ENCODE measurements around the gene UGT1A8.

The UGT1A8 gene

DNA sequence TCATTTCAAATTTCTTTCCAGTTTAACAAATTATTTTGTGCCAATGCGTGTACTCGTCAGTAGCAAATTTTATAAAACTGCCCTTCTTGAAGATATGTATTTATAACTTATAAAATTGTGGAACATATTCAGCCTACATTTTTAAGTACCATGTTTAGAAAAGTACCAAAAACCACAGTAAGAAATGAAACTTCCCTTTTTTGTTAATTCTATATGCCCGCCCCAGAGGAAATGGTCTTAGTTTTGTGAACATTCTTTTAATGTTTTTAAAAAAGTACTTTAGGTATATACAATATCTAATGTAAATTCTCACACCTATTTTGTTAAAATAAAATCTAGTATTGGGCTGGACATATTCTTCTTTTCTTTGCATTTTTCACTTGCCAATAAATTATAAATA, 55.5 kb downstream of the UGT1A8 start:
- Histone ChIP-seq H3K4me1 (ENCODE audit: insufficient read depth, low read length) (no peaks in the 10 kb centered on the region), H3K9me3 (ENCODE audit: low read length) (no peaks in the 10 kb centered on the region), H3K27ac (ENCODE audit: low read depth, low read length) (no peak overlapping the region), H3K4me3 (ENCODE audit: low read depth in 1 of 2, low read length in 2 of 2) (no peak overlapping the region), H3K36me3 (ENCODE audit: insufficient read depth, low read length) (no peaks in the 10 kb centered on the region), H3K27me3 (ENCODE audit: control insufficient read depth in 1 of 2, insufficient read depth in 2 of 2, low read length in 2 of 2) (no peaks in the 10 kb centered on the region), H3K9ac (ENCODE audit: low read length) (no peak overlapping the region)

DNA sequence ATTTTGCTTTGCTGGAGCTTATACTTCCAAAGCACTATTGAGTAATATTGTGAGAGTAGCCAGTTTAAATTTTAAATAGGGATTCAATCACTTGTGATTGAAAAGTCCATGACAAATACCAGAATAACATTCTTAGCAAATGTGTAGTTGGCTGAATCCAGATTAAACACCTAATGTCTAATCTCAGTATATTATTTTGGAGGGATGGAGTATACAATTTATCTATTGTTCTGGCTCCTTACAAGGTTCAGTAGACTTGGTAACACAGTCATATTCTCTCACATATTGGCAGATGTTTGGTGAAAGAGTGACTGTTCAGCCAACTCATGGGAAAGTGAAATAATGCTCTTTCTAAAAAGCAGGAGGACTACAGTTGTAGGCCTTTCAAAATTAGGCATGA, 56.5 kb downstream of the UGT1A8 start:
- no peaks in the 10 kb centered on the region for H3K9me3 ChIP-seq (ENCODE audit: low read length)
- H3K27me3 ChIP-seq (ENCODE audit: control insufficient read depth in 1 of 2, insufficient read depth in 2 of 2, low read length in 2 of 2) = no peaks in the 10 kb centered on the region
- no peak overlapping the region for H3K4me3 ChIP-seq (ENCODE audit: low read depth in 1 of 2, low read length in 2 of 2)
- H3K36me3 ChIP-seq (ENCODE audit: insufficient read depth, low read length) = no peaks in the 10 kb centered on the region
- H3K27ac ChIP-seq (ENCODE audit: low read depth, low read length) = no peak overlapping the region
- no peak overlapping the region for H3K9ac ChIP-seq (ENCODE audit: low read length)
- no peaks in the 10 kb centered on the region for H3K4me1 ChIP-seq (ENCODE audit: insufficient read depth, low read length)

DNA sequence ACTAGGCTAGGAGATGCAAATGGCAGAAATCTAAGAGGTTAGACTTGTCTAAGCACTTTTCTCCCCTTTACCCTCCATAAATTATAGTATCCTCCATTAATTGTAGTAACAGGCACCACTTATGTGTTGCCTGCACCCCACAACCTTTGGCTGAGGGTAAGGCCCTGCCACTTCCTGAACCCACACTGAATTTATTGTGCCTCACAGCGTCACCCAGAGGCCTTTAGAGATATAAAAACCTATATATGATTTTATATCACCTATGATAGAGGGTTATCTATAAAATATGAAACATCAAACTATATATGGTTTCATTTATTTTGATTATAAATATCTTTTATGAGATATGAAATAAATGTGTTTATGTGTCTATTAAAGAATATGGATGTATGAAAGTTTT, 56.9 kb downstream of the UGT1A8 start:
- H3K4me1 ChIP-seq (ENCODE audit: insufficient read depth, low read length) = no peaks in the 10 kb centered on the region
- no peaks in the 10 kb centered on the region for H3K36me3 ChIP-seq (ENCODE audit: insufficient read depth, low read length)
- H3K9me3 ChIP-seq (ENCODE audit: low read length) = no peaks in the 10 kb centered on the region
- no peak overlapping the region for H3K9ac ChIP-seq (ENCODE audit: low read length)
- H3K27me3 ChIP-seq (ENCODE audit: control insufficient read depth in 1 of 2, insufficient read depth in 2 of 2, low read length in 2 of 2) = no peaks in the 10 kb centered on the region
- H3K4me3 ChIP-seq (ENCODE audit: low read depth in 1 of 2, low read length in 2 of 2) = no peak overlapping the region
- no peak overlapping the region for H3K27ac ChIP-seq (ENCODE audit: low read depth, low read length)

DNA sequence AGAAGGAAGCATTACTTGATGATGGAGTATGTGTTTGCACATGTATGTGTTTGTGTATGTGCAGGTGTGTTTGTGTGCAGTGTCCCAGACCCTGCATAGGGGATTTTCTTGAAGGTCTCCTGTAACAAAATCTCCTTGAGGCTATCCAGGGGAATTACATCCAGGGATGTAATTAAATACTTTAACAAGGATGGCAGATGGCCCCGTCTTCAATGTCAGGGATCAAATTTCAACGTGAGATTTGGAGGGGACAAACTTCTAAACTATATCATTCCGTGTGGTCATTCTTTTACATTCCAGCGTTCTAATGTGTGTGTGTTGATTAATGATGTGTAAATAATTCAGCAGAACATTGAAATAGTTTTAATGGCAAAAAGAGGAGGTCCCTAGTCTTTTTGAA, 57.6 kb downstream of the UGT1A8 start:
- no peak overlapping the region for H3K27ac ChIP-seq (ENCODE audit: low read depth, low read length)

GRCh38 chr2:233676046-233676445, 58.6 kb downstream of the UGT1A8 start:
- no peak overlapping the region for H3K4me3 ChIP-seq (ENCODE audit: low read depth in 1 of 2, low read length in 2 of 2)

More for the DNA sequence above, 57.6 kb downstream of the UGT1A8 start:
- H3K4me3 ChIP-seq (ENCODE audit: low read depth in 1 of 2, low read length in 2 of 2) = no peak overlapping the region
- no peaks in the 10 kb centered on the region for H3K9me3 ChIP-seq (ENCODE audit: low read length)
- no peak overlapping the region for H3K9ac ChIP-seq (ENCODE audit: low read length)
- no peaks in the 10 kb centered on the region for H3K36me3 ChIP-seq (ENCODE audit: insufficient read depth, low read length)
- H3K4me1 ChIP-seq (ENCODE audit: insufficient read depth, low read length) = no peaks in the 10 kb centered on the region
- H3K27me3 ChIP-seq (ENCODE audit: control insufficient read depth in 1 of 2, insufficient read depth in 2 of 2, low read length in 2 of 2) = no peaks in the 10 kb centered on the region

GRCh38 chr2:233679196-233679595, 61.8 kb downstream of the UGT1A8 start:
- Histone ChIP-seq H3K9ac (ENCODE audit: low read length) (no peak overlapping the region), H3K4me1 (ENCODE audit: insufficient read depth, low read length) (no peaks in the 10 kb centered on the region), H3K9me3 (ENCODE audit: low read length) (no peaks in the 10 kb centered on the region), H3K27me3 (ENCODE audit: control insufficient read depth in 1 of 2, insufficient read depth in 2 of 2, low read length in 2 of 2) (no peaks in the 10 kb centered on the region), H3K4me3 (ENCODE audit: low read depth in 1 of 2, low read length in 2 of 2) (no peak overlapping the region), H3K27ac (ENCODE audit: low read depth, low read length) (no peak overlapping the region), H3K36me3 (ENCODE audit: insufficient read depth, low read length) (no peaks in the 10 kb centered on the region)

More at GRCh38 chr2:233676046-233676445, 58.6 kb downstream of the UGT1A8 start:
- H3K9ac ChIP-seq (ENCODE audit: low read length) = no peak overlapping the region
- no peaks in the 10 kb centered on the region for H3K36me3 ChIP-seq (ENCODE audit: insufficient read depth, low read length)
- no peaks in the 10 kb centered on the region for H3K4me1 ChIP-seq (ENCODE audit: insufficient read depth, low read length)
- H3K27ac ChIP-seq (ENCODE audit: low read depth, low read length) = no peak overlapping the region
- no peaks in the 10 kb centered on the region for H3K9me3 ChIP-seq (ENCODE audit: low read length)
- no peaks in the 10 kb centered on the region for H3K27me3 ChIP-seq (ENCODE audit: control insufficient read depth in 1 of 2, insufficient read depth in 2 of 2, low read length in 2 of 2)

DNA sequence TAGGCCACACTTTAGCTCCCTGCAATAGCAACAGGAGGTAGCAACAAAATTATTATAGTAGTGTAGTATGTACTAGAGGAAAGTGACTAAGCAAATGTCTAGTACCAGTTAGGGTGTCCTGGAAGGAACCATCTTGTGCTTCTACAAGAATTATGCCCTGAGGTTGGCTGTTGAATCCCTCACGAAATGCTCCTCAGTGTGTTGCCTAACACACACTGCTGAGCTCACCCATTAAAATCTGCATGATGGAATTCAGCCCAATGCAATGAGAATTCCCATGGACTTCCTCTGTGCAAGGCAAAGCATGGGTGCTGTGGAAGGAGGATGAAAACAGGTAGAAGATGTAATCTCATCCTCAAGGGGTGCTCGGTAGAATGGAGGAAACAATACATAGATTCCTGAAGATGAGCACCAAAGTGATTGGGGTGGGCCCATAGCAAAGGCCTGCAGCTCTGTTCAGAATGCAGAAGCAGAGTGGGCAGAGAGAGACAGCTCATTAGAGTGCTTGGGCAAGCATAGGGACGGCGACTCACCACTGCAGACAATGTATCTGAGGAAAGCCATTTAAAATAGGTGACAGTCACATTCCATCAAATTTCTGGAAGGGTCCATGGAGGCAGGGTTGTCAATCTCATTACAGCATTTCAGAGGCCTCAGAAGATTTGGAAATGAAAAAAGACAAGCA, 63.1 kb downstream of the UGT1A8 start:
- Histone ChIP-seq H3K4me3 (ENCODE audit: low read depth in 1 of 2, low read length in 2 of 2) (no peak overlapping the region), H3K4me1 (ENCODE audit: insufficient read depth, low read length) (no peaks in the 10 kb centered on the region), H3K27me3 (ENCODE audit: control insufficient read depth in 1 of 2, insufficient read depth in 2 of 2, low read length in 2 of 2) (no peaks in the 10 kb centered on the region), H3K9me3 (ENCODE audit: low read length) (no peaks in the 10 kb centered on the region), H3K36me3 (ENCODE audit: insufficient read depth, low read length) (no peaks in the 10 kb centered on the region), H3K27ac (ENCODE audit: low read depth, low read length) (no peak overlapping the region), H3K9ac (ENCODE audit: low read length) (no peak overlapping the region)

GRCh38 chr2:233681521-233682099, 64.2 kb downstream of the UGT1A8 start, which contains the start of gene UGT1A7:
TSS of gene UGT1A7 (plus strand) at chr2:233681901. CDS start at chr2:233681938, 37 bp downstream.
- no peaks in the 10 kb centered on the region for H3K36me3 ChIP-seq (ENCODE audit: insufficient read depth, low read length)
- no peaks in the 10 kb centered on the region for H3K9me3 ChIP-seq (ENCODE audit: low read length)
- H3K27ac ChIP-seq (ENCODE audit: low read depth, low read length) = no peak within 1 kb of the TSS
- no peaks in the 10 kb centered on the region for H3K4me1 ChIP-seq (ENCODE audit: insufficient read depth, low read length)
- no peak within 1 kb of the TSS for H3K4me3 ChIP-seq (ENCODE audit: low read depth in 1 of 2, low read length in 2 of 2)
- H3K27me3 ChIP-seq (ENCODE audit: control insufficient read depth in 1 of 2, insufficient read depth in 2 of 2, low read length in 2 of 2) = no peaks in the 10 kb centered on the region
- no peak within 1 kb of the TSS for H3K9ac ChIP-seq (ENCODE audit: low read length)

DNA sequence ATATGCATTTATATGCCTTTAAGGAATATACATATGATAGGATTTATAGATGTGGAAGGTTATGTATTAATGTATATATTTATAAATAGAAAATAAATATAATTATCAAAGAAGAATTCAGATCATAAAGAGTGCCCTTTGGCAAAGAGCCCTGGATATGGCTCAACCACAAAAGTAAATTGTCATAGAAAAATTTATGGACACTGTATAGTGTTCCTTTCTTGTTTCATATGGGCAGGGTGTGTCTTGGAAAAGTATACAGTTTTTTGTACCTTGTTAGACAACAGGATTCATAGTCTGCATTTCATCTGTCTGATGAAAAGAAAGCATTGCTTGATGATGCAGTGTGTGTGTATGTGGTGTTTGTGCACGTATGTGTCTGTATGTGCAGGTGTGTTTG, 67.2 kb downstream of the UGT1A8 start:
- no peaks in the 10 kb centered on the region for H3K9me3 ChIP-seq (ENCODE audit: low read length)
- no peaks in the 10 kb centered on the region for H3K4me1 ChIP-seq (ENCODE audit: insufficient read depth, low read length)
- H3K36me3 ChIP-seq (ENCODE audit: insufficient read depth, low read length) = no peaks in the 10 kb centered on the region
- H3K27me3 ChIP-seq (ENCODE audit: control insufficient read depth in 1 of 2, insufficient read depth in 2 of 2, low read length in 2 of 2) = no peaks in the 10 kb centered on the region
- no peak overlapping the region for H3K9ac ChIP-seq (ENCODE audit: low read length)
- H3K27ac ChIP-seq (ENCODE audit: low read depth, low read length) = no peak overlapping the region
- no peak overlapping the region for H3K4me3 ChIP-seq (ENCODE audit: low read depth in 1 of 2, low read length in 2 of 2)

GRCh38 chr2:233686928-233687327, 69.5 kb downstream of the UGT1A8 start:
- no peaks in the 10 kb centered on the region for H3K27me3 ChIP-seq (ENCODE audit: control insufficient read depth in 1 of 2, insufficient read depth in 2 of 2, low read length in 2 of 2)
- H3K9me3 ChIP-seq (ENCODE audit: low read length) = no peaks in the 10 kb centered on the region
- no peaks in the 10 kb centered on the region for H3K4me1 ChIP-seq (ENCODE audit: insufficient read depth, low read length)
- no peak overlapping the region for H3K4me3 ChIP-seq (ENCODE audit: low read depth in 1 of 2, low read length in 2 of 2)
- no peaks in the 10 kb centered on the region for H3K36me3 ChIP-seq (ENCODE audit: insufficient read depth, low read length)
- no peak overlapping the region for H3K27ac ChIP-seq (ENCODE audit: low read depth, low read length)
- no peak overlapping the region for H3K9ac ChIP-seq (ENCODE audit: low read length)

- no peaks in the 10 kb centered on the region for H3K9me3 ChIP-seq (ENCODE audit: low read length)
These were observed 70.9 kb downstream of the UGT1A8 start for GRCh38 chr2:233688341-233688740.

GRCh38 chr2:233689031-233689430, 71.6 kb downstream of the UGT1A8 start:
- H3K4me3 ChIP-seq (ENCODE audit: low read depth in 1 of 2, low read length in 2 of 2) = no peak overlapping the region
- no peaks in the 10 kb centered on the region for H3K9me3 ChIP-seq (ENCODE audit: low read length)
- no peak overlapping the region for H3K27ac ChIP-seq (ENCODE audit: low read depth, low read length)
- no peaks in the 10 kb centered on the region for H3K36me3 ChIP-seq (ENCODE audit: insufficient read depth, low read length)
- H3K9ac ChIP-seq (ENCODE audit: low read length) = no peak overlapping the region
- no peaks in the 10 kb centered on the region for H3K27me3 ChIP-seq (ENCODE audit: control insufficient read depth in 1 of 2, insufficient read depth in 2 of 2, low read length in 2 of 2)
- no peaks in the 10 kb centered on the region for H3K4me1 ChIP-seq (ENCODE audit: insufficient read depth, low read length)

More at GRCh38 chr2:233688341-233688740, 70.9 kb downstream of the UGT1A8 start:
- H3K27ac ChIP-seq (ENCODE audit: low read depth, low read length) = no peak overlapping the region
- H3K4me3 ChIP-seq (ENCODE audit: low read depth in 1 of 2, low read length in 2 of 2) = no peak overlapping the region
- no peak overlapping the region for H3K9ac ChIP-seq (ENCODE audit: low read length)
- no peaks in the 10 kb centered on the region for H3K36me3 ChIP-seq (ENCODE audit: insufficient read depth, low read length)
- H3K27me3 ChIP-seq (ENCODE audit: control insufficient read depth in 1 of 2, insufficient read depth in 2 of 2, low read length in 2 of 2) = no peaks in the 10 kb centered on the region
- H3K4me1 ChIP-seq (ENCODE audit: insufficient read depth, low read length) = no peaks in the 10 kb centered on the region

Measured in muscle layer of colon (tissue), 2 donors.